ENCODE measurements around the gene PRODH.
"Not testable (repeated sequence)": the region's sequence is repeated elsewhere in the genome, so short reads cannot be mapped to it uniquely, and the experiment has no call there.

The PRODH gene

GRCh38 chr22:18888115-18888514 lies 48.0 kb downstream of the PRODH start:
- Histone ChIP-seq H3K4me1 (ENCODE audit: insufficient read depth, low read length) (no peaks in the 10 kb centered on the region), H3K36me3 (ENCODE audit: insufficient read depth, low read length) (no peaks in the 10 kb centered on the region), H3K27ac (ENCODE audit: low read depth, low read length) (no peak overlapping the region), H3K9ac (ENCODE audit: low read depth, low read length) (no peak overlapping the region), H3K27me3 (ENCODE audit: insufficient read depth, low read length) (no peaks in the 10 kb centered on the region), H3K4me3 (ENCODE audit: low read length) (no peak overlapping the region), H3K9me3 (ENCODE audit: insufficient read depth, low read depth, low read length) (no peaks in the 10 kb centered on the region)
- WGBS = no CpG with 5 or more reads among the region's 8 CpGs

GRCh38 chr22:18884465-18884864 lies 51.6 kb downstream of the PRODH start:
- not testable (repeated sequence) for H3K9me3 ChIP-seq (ENCODE audit: insufficient read depth, low read depth, low read length); H3K4me1 ChIP-seq (ENCODE audit: insufficient read depth, low read length); H3K27ac ChIP-seq (ENCODE audit: low read depth, low read length); H3K27me3 ChIP-seq (ENCODE audit: insufficient read depth, low read length); H3K36me3 ChIP-seq (ENCODE audit: insufficient read depth, low read length); H3K9ac ChIP-seq (ENCODE audit: low read depth, low read length); H3K4me3 ChIP-seq (ENCODE audit: low read length)
- 92% methylated on average over 3 of the region's 4 CpGs for WGBS

GRCh38 chr22:18881260-18881659 lies 54.8 kb downstream of the PRODH start:
- not testable (repeated sequence) for H3K4me3 ChIP-seq (ENCODE audit: low read length); H3K4me1 ChIP-seq (ENCODE audit: insufficient read depth, low read length); H3K27ac ChIP-seq (ENCODE audit: low read depth, low read length); H3K9me3 ChIP-seq (ENCODE audit: insufficient read depth, low read depth, low read length); H3K36me3 ChIP-seq (ENCODE audit: insufficient read depth, low read length); H3K9ac ChIP-seq (ENCODE audit: low read depth, low read length); H3K27me3 ChIP-seq (ENCODE audit: insufficient read depth, low read length)
- WGBS = no CpG with 5 or more reads among the region's 3 CpGs
